Epithelial cell of proximal tubule (primary cell): ENCODE data around the gene DISP3. TPM values are rescaled to one million over a fixed set of nuclear protein-coding genes. Genes with fewer than 3 reads are reported as not detected.

ENCODE experiments used
- DNase-seq: peaks from one replicate; pipeline ENCODE4 v3.0.0-alpha.2; 2011; ENCODE audit warnings: low read depth
- H3K4me3 ChIP-seq: 2 replicates; pipeline ENCODE4 v1.5.1; 2011; ENCODE audit warnings: low read depth, mild to moderate bottlenecking, low read length
- total RNA-seq: library from RNA; depleted of rRNA; stranded (reverse); fragments of >200 nt; gene quantifications from 2 replicates; pipeline ENCODE4 v1.2.3, GENCODE V29; 2015
- TF ChIP-seq, protein P1 (sequence below): conservative IDR thresholded peaks from 2 replicates; pipeline ENCODE4 v1.5.1; 2012; ENCODE audit warnings: low read depth, mild to moderate bottlenecking, low read length

Gene DISP3
- total RNA-seq, 1 donor from 2014 or later = 0.29 TPM

GRCh38 chr1:11541956-11542355 lies 63.0 kb downstream of the DISP3 start:
- TF ChIP-seq, protein P1, sequence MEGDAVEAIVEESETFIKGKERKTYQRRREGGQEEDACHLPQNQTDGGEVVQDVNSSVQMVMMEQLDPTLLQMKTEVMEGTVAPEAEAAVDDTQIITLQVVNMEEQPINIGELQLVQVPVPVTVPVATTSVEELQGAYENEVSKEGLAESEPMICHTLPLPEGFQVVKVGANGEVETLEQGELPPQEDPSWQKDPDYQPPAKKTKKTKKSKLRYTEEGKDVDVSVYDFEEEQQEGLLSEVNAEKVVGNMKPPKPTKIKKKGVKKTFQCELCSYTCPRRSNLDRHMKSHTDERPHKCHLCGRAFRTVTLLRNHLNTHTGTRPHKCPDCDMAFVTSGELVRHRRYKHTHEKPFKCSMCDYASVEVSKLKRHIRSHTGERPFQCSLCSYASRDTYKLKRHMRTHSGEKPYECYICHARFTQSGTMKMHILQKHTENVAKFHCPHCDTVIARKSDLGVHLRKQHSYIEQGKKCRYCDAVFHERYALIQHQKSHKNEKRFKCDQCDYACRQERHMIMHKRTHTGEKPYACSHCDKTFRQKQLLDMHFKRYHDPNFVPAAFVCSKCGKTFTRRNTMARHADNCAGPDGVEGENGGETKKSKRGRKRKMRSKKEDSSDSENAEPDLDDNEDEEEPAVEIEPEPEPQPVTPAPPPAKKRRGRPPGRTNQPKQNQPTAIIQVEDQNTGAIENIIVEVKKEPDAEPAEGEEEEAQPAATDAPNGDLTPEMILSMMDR = no peak
- no peak overlapping the region for H3K4me3 ChIP-seq
- DNase-seq = no peak

DNA sequence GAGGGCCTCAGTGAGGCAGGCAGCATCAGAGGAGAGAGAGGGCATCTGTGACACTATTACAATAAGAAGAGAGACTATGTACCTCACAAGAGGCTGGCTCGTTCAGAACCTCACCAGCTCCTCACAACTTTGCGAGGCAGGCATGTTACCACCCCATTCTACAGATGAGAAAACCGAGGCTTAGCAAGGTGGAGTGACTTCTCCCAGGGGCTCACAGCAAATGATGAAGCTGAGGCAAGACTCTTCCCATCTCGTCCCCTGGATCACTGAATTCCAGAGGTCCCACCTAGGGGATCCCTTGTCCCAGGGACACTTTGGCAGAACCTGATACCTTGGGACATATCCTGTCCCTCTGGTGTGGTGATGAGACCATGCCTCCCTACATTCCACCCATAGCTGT lies 64.4 kb downstream of the DISP3 start:
- TF ChIP-seq, protein P1 = no peak
- no peak for DNase-seq
- H3K4me3 ChIP-seq = no peak overlapping the region

GRCh38 chr1:11543796-11544195 lies 64.8 kb downstream of the DISP3 start:
- TF ChIP-seq, protein P1 = no peak

GRCh38 chr1:11546456-11546855 lies 67.5 kb downstream of the DISP3 start:
- no peak for DNase-seq

More at GRCh38 chr1:11543796-11544195, 64.8 kb downstream of the DISP3 start:
- DNase-seq = no peak
- no peak overlapping the region for H3K4me3 ChIP-seq

GRCh38 chr1:11550664-11551283 lies 71.8 kb downstream of the DISP3 start:
- peak; percentile 6 for DNase-seq
- TF ChIP-seq, protein P1 = no peak

More at GRCh38 chr1:11546456-11546855, 67.5 kb downstream of the DISP3 start:
- no peak overlapping the region for H3K4me3 ChIP-seq
- TF ChIP-seq, protein P1 = no peak

GRCh38 chr1:11558276-11558675 lies 79.3 kb downstream of the DISP3 start:
- DNase-seq = no peak
- TF ChIP-seq, protein P1 = no peak
- H3K4me3 ChIP-seq = no peak overlapping the region

More at GRCh38 chr1:11550664-11551283, 71.8 kb downstream of the DISP3 start:
- H3K4me3 ChIP-seq = no peak overlapping the region
